ENCODE results near the gene RANBP17.

RANBP17 gene

GRCh38 chr5:171268700-171269620 lies 407.1 kb downstream of the RANBP17 start:
- TF ChIP-seq CTCF (IDR thresholded peaks at IDR 0.05; ENCODE audit: low read depth, low read length), result no peak
- no peak overlapping the region for H3K4me3 ChIP-seq (replicated peaks in 1 of 2; ENCODE audit: low read depth in 2 of 2, low read length in 2 of 2)
- no peak for DNase-seq (ENCODE audit: low read depth in 2 of 2)

GRCh38 chr5:171269717-171270116 lies 407.9 kb downstream of the RANBP17 start:
- no peak overlapping the region for H3K4me3 ChIP-seq (replicated peaks in 1 of 2; ENCODE audit: low read depth in 2 of 2, low read length in 2 of 2)
- no peak for TF ChIP-seq CTCF (IDR thresholded peaks at IDR 0.05; ENCODE audit: low read depth, low read length)
- DNase-seq (ENCODE audit: low read depth in 2 of 2), result peak; percentile 49 to 61

- H3K4me3 ChIP-seq (replicated peaks in 1 of 2; ENCODE audit: low read depth in 2 of 2, low read length in 2 of 2), result no peak overlapping the region
- peak in 1 of 2 donors; percentile 27 for DNase-seq (ENCODE audit: low read depth in 2 of 2)
- no peak for TF ChIP-seq CTCF (IDR thresholded peaks at IDR 0.05; ENCODE audit: low read depth, low read length)
Observed at GRCh38 chr5:171270136-171270535, 408.3 kb downstream of the RANBP17 start.

GRCh38 chr5:171271798-171272197 lies 410.0 kb downstream of the RANBP17 start:
- H3K4me3 ChIP-seq (replicated peaks in 1 of 2; ENCODE audit: low read depth in 2 of 2, low read length in 2 of 2), result no peak overlapping the region
- TF ChIP-seq CTCF (IDR thresholded peaks at IDR 0.05; ENCODE audit: low read depth, low read length), result no peak
- DNase-seq (ENCODE audit: low read depth in 2 of 2), result no peak

GRCh38 chr5:171272996-171273970 lies 411.5 kb downstream of the RANBP17 start:
- H3K4me3 ChIP-seq (replicated peaks in 1 of 2; ENCODE audit: low read depth in 2 of 2, low read length in 2 of 2), result no peak overlapping the region
- peak; percentile 45 to 54 for DNase-seq (ENCODE audit: low read depth in 2 of 2)
- TF ChIP-seq CTCF (IDR thresholded peaks at IDR 0.05; ENCODE audit: low read depth, low read length), result peak; percentile 46

GRCh38 chr5:171275841-171276544 lies 414.2 kb downstream of the RANBP17 start:
- DNase-seq (ENCODE audit: low read depth in 2 of 2), result no peak
- no peak for TF ChIP-seq CTCF (IDR thresholded peaks at IDR 0.05; ENCODE audit: low read depth, low read length)
- no peak overlapping the region for H3K4me3 ChIP-seq (replicated peaks in 1 of 2; ENCODE audit: low read depth in 2 of 2, low read length in 2 of 2)

All from cardiac fibroblast (primary cell).